Raji (cell line): Measurements from ENCODE around the gene GBGT1.

Source experiments
- POLR2A ChIP-seq: IDR thresholded peaks from 2 replicates; pipeline ENCODE4 v1.6.1; 2011; ENCODE audit warnings: low read depth, low read length, control low read depth; ENCODE audit not compliant: insufficient read depth

The GBGT1 gene

GRCh38 chr9:133117271-133118178 lies 46.2 kb downstream of the GBGT1 start:
- TF ChIP-seq POLR2A = no peak

- no peak for TF ChIP-seq POLR2A
Measured at GRCh38 chr9:133116346-133117231, 47.1 kb downstream of the GBGT1 start.

GRCh38 chr9:133115604-133116345 lies 47.9 kb downstream of the GBGT1 start:
- TF ChIP-seq POLR2A = no peak

GRCh38 chr9:133114886-133115603 lies 48.7 kb downstream of the GBGT1 start:
- TF ChIP-seq POLR2A = no peak

- no peak for TF ChIP-seq POLR2A
Measured at GRCh38 chr9:133113949-133114885, 49.5 kb downstream of the GBGT1 start.

GRCh38 chr9:133113163-133113948 lies 50.4 kb downstream of the GBGT1 start:
- no peak for TF ChIP-seq POLR2A

- no peak for TF ChIP-seq POLR2A
Measured at GRCh38 chr9:133112663-133113026, 51.1 kb downstream of the GBGT1 start.

- TF ChIP-seq POLR2A = no peak
Measured at GRCh38 chr9:133111808-133112662, 51.7 kb downstream of the GBGT1 start.

GRCh38 chr9:133109931-133110650 lies 53.6 kb downstream of the GBGT1 start:
- TF ChIP-seq POLR2A = no peak

DNA sequence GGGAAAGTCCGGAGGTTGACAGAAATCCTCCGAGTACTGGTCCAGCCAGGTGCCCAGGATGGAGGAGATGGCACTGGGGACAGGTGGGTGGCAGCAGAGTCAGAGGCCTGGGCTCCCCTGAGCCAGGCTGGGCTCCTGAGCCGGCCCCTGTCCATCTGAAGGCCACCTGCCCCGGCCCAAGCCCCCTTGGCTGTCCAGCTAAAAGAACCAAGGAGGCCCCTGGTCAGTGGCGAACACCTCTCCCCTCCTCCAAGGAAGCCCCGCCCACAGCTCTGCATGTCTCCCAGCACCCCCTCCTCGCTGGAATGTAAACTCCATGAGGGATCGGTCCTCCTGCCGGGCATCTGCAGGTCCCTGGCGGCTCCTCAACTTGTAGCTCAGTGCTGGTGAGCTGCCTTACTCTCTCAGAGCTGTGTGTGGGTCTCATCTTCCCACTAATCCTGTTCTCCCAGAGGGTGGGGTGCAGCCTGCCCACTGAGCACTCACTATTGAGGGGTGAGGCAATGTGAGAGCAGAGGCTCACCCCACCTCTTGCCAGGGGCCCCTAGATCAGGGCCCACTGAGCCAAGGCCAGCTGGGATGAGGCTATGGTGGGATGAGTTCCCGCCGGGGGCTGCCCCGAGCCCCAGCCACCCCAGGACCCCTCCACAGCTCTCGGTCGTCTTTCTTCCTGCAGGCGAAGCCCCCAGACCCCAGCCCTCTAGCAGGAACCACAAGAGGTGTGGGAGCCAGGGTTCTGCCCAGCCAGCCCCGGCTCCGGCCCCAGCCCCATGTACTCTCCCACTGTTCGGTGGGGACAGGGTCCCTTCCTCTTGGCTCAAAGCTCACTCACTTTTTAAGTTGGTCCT lies 54.7 kb downstream of the GBGT1 start:
- no peak for TF ChIP-seq POLR2A

- no peak for TF ChIP-seq POLR2A
Measured at GRCh38 chr9:133107961-133108793, 55.5 kb downstream of the GBGT1 start.
